ENCODE results near the gene PF4V1. TPM values are rescaled to one million over a fixed set of nuclear protein-coding genes. Genes with fewer than 3 reads are reported as not detected.

The PF4V1 gene
- polyA plus RNA-seq, 1 donor (not counting 4 experiments of a cell fraction or from before 2014, with no cell fraction given), result not detected

GRCh38 chr4:73856518-73856917, 3.4 kb downstream of the PF4V1 start:
- no peak for DNase-seq (ENCODE audit: low read depth, low spot score)
- no peak overlapping the region for H3K4me2 ChIP-seq (ENCODE audit: control insufficient read depth, extremely low read depth, insufficient read depth, low read depth, low read length)
- no peaks in the 10 kb centered on the region for H3K9me1 ChIP-seq (ENCODE audit: control insufficient read depth, extremely low read depth, insufficient read depth, low read length)
- no peak overlapping the region for H3K27ac ChIP-seq (ENCODE audit: control insufficient read depth, insufficient read depth, low read length)
- no peak for TF ChIP-seq CTCF (optimal IDR thresholded peaks at IDR 0.05 in 1 of 3, IDR thresholded peaks at IDR 0.05 in 1 of 3, conservative IDR thresholded peaks at IDR 0.05 in 1 of 3; ENCODE audit: extremely low read depth in 1 of 3, insufficient read depth in 2 of 3, low read length in 3 of 3)
- TF ChIP-seq EZH2 (IDR thresholded peaks at IDR 0.05; ENCODE audit: low read length), result no peak
- H3K36me3 ChIP-seq (ENCODE audit: control insufficient read depth in 2 of 2, extremely low read depth in 1 of 2, insufficient read depth in 2 of 2, low read length in 2 of 2), result no peaks in the 10 kb centered on the region
- H3K9me3 ChIP-seq (ENCODE audit: control insufficient read depth, low read depth, low read length), result no peaks in the 10 kb centered on the region
- FAIRE-seq, result no peak
- H3K4me1 ChIP-seq (ENCODE audit: control insufficient read depth, extremely low read depth, insufficient read depth, low read length), result peaks cover 9% of the 10 kb centered on the region
- no peaks in the 10 kb centered on the region for H3K79me2 ChIP-seq (ENCODE audit: control insufficient read depth, insufficient read depth, low read length)
- dilution Hi-C loops (cut with MboI; ENCODE audit: extremely low pct_ligation_motif_present, low sequenced_read_pairs), result no loop called here
- H2AFZ ChIP-seq (ENCODE audit: control insufficient read depth, low read length), result no peak overlapping the region
- H3K27me3 ChIP-seq (ENCODE audit: control insufficient read depth, extremely low read depth, insufficient read depth, low read length), result peaks cover 8% of the 10 kb centered on the region
- no peak overlapping the region for H3K9ac ChIP-seq (ENCODE audit: control insufficient read depth, extremely low read depth, insufficient read depth, low read length)
- no peaks in the 10 kb centered on the region for H4K20me1 ChIP-seq (ENCODE audit: control insufficient read depth, extremely low read depth, insufficient read depth, low read length)
- H3K4me3 ChIP-seq (ENCODE audit: control insufficient read depth in 2 of 3, extremely low read depth in 1 of 3, insufficient read depth in 2 of 3, low read depth in 1 of 3, low read length in 3 of 3), result no peak overlapping the region

- dilution Hi-C loops (cut with MboI; ENCODE audit: extremely low pct_ligation_motif_present, low sequenced_read_pairs), result no loop called here
- DNase-seq (ENCODE audit: low read depth, low spot score) (no peak), FAIRE-seq (no peak)
- Histone ChIP-seq H2AFZ (ENCODE audit: control insufficient read depth, low read length) (no peak overlapping the region), H3K79me2 (ENCODE audit: control insufficient read depth, insufficient read depth, low read length) (no peaks in the 10 kb centered on the region), H3K9ac (ENCODE audit: control insufficient read depth, extremely low read depth, insufficient read depth, low read length) (no peak overlapping the region), H3K9me1 (ENCODE audit: control insufficient read depth, extremely low read depth, insufficient read depth, low read length) (no peaks in the 10 kb centered on the region), H3K27me3 (ENCODE audit: control insufficient read depth, extremely low read depth, insufficient read depth, low read length) (no peaks in the 10 kb centered on the region), H3K4me1 (ENCODE audit: control insufficient read depth, extremely low read depth, insufficient read depth, low read length) (peaks cover 5% of the 10 kb centered on the region), H3K4me2 (ENCODE audit: control insufficient read depth, extremely low read depth, insufficient read depth, low read depth, low read length) (no peak overlapping the region), H4K20me1 (ENCODE audit: control insufficient read depth, extremely low read depth, insufficient read depth, low read length) (no peaks in the 10 kb centered on the region), H3K4me3 (ENCODE audit: control insufficient read depth in 2 of 3, extremely low read depth in 1 of 3, insufficient read depth in 2 of 3, low read depth in 1 of 3, low read length in 3 of 3) (no peak overlapping the region), H3K9me3 (ENCODE audit: control insufficient read depth, low read depth, low read length) (no peaks in the 10 kb centered on the region), H3K27ac (ENCODE audit: control insufficient read depth, insufficient read depth, low read length) (no peak overlapping the region), H3K36me3 (ENCODE audit: control insufficient read depth in 2 of 2, extremely low read depth in 1 of 2, insufficient read depth in 2 of 2, low read length in 2 of 2) (no peaks in the 10 kb centered on the region)
- TF ChIP-seq CTCF (optimal IDR thresholded peaks at IDR 0.05 in 1 of 3, IDR thresholded peaks at IDR 0.05 in 1 of 3, conservative IDR thresholded peaks at IDR 0.05 in 1 of 3; ENCODE audit: extremely low read depth in 1 of 3, insufficient read depth in 2 of 3, low read length in 3 of 3), result no peak
- TF ChIP-seq EZH2 (IDR thresholded peaks at IDR 0.05; ENCODE audit: low read length), result no peak
These were observed 6.6 kb downstream of the PF4V1 start for GRCh38 chr4:73859614-73860088.
